ENCODE measurements around the gene SPAG16. TPM values are rescaled to one million over a fixed set of nuclear protein-coding genes. Genes with fewer than 3 reads are reported as not detected.
"Not testable (repeated sequence)": the region's sequence is repeated elsewhere in the genome, so short reads cannot be mapped to it uniquely, and the experiment has no call there.

Gene SPAG16
- total RNA-seq, 2 experiments from 2014 or later = 11.1 to 12.5 TPM

- H3K4me1 Mint-ChIP-seq (ENCODE audit: low read depth) = no peaks in the 10 kb centered on the region
- DNase-seq (no peak), ATAC-seq (no peak)
- ChIA-PET CTCF (no interaction called here), POLR2A (no interaction called here)
- no peaks in the 10 kb centered on the region for H3K27me3 Mint-ChIP-seq (ENCODE audit: low read depth)
- no peak overlapping the region for H3K4me3 Mint-ChIP-seq
- peaks cover 4% of the 10 kb centered on the region for H3K9me3 Mint-ChIP-seq (ENCODE audit: insufficient read depth)
- H3K36me3 Mint-ChIP-seq (ENCODE audit: low read depth) = no peaks in the 10 kb centered on the region
- H3K27ac Mint-ChIP-seq = no peak overlapping the region
Measured at GRCh38 chr2:213627054-213627710, 342.9 kb downstream of the SPAG16 start.

DNA sequence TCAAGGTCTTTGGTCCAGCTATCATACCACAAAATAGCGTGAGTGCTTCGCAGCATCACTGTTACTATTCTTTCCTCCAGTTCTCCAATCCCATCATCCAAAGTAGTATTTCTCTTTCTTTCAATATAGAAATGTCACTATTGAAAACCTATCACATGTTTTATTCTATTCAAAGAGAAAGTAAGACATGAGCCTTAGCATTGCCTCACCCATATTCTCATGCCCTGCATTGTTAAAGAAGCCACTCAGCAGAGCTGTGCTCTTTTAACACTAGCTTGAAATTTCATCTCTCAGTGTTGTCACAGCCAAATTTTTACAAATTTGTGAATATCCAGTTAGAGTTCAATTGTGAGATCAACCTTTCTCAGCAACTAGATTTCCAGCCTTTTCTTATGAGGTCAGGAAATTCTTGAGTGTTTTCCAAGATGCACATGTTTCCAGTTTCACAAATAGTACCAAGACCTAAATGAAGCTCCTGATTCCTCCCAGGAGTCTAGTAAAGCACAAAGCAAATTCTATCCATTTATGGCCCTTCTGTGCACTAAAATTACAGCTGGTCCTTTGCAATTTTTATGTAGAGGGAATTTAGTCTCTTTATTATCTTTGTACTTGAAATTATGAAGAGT, 343.7 kb downstream of the SPAG16 start:
- ChIA-PET CTCF (no interaction called here), POLR2A (no interaction called here)
- Mint-ChIP-seq H3K4me1 (ENCODE audit: low read depth) (no peaks in the 10 kb centered on the region), H3K27ac (no peak overlapping the region), H3K4me3 (no peak overlapping the region), H3K9me3 (ENCODE audit: insufficient read depth) (peaks cover 9% of the 10 kb centered on the region), H3K36me3 (ENCODE audit: low read depth) (no peaks in the 10 kb centered on the region), H3K27me3 (ENCODE audit: low read depth) (no peaks in the 10 kb centered on the region)
- ATAC-seq = no peak
- no peak for DNase-seq

GRCh38 chr2:213640738-213641425, 356.6 kb downstream of the SPAG16 start:
- no peak for DNase-seq
- Mint-ChIP-seq H3K27me3 (ENCODE audit: low read depth) (no peaks in the 10 kb centered on the region), H3K36me3 (ENCODE audit: low read depth) (no peaks in the 10 kb centered on the region), H3K9me3 (ENCODE audit: insufficient read depth) (no peaks in the 10 kb centered on the region), H3K27ac (no peak overlapping the region), H3K4me3 (no peak overlapping the region), H3K4me1 (ENCODE audit: low read depth) (no peaks in the 10 kb centered on the region)
- ATAC-seq = no peak
- ChIA-PET POLR2A (no interaction called here), CTCF (no interaction called here)

GRCh38 chr2:213644926-213645325, 360.7 kb downstream of the SPAG16 start:
- H3K36me3 Mint-ChIP-seq (ENCODE audit: low read depth) = no peaks in the 10 kb centered on the region
- DNase-seq = no peak
- POLR2A ChIA-PET = no interaction called here
- H3K4me1 Mint-ChIP-seq (ENCODE audit: low read depth) = no peaks in the 10 kb centered on the region
- H3K4me3 Mint-ChIP-seq = no peak overlapping the region
- H3K27ac Mint-ChIP-seq = no peak overlapping the region
- no peaks in the 10 kb centered on the region for H3K9me3 Mint-ChIP-seq (ENCODE audit: insufficient read depth)
- no peaks in the 10 kb centered on the region for H3K27me3 Mint-ChIP-seq (ENCODE audit: low read depth)
- CTCF ChIA-PET = no interaction called here
- ATAC-seq = no peak

- no peaks in the 10 kb centered on the region for H3K4me1 Mint-ChIP-seq (ENCODE audit: low read depth)
- no peak overlapping the region for H3K4me3 Mint-ChIP-seq
- POLR2A ChIA-PET = no interaction called here
- DNase-seq (no peak), ATAC-seq (no peak)
- CTCF ChIA-PET = no interaction called here
- H3K9me3 Mint-ChIP-seq (ENCODE audit: insufficient read depth) = no peaks in the 10 kb centered on the region
- H3K36me3 Mint-ChIP-seq (ENCODE audit: low read depth) = no peaks in the 10 kb centered on the region
- no peak overlapping the region for H3K27ac Mint-ChIP-seq
- no peaks in the 10 kb centered on the region for H3K27me3 Mint-ChIP-seq (ENCODE audit: low read depth)
Measured at GRCh38 chr2:213649176-213649575, 364.9 kb downstream of the SPAG16 start.

DNA sequence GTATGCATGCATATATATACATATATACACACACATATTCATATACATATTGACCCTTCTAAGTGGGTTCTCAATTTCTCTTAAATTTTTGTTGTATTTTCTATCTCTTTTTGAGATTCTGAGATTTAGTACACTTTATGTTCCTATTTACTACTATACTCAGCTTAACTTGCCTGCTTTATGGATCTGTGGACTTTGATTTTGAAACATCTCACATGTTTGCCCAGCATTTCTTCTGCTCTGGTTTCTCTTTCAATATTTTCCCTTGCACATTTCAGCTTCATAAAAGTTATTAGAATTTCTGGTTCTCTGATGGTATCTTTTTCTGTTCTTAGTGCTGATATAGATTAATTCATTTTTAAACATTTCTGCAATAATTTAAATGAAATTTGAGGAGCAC, 380.6 kb downstream of the SPAG16 start:
- ChIA-PET CTCF (no interaction called here), POLR2A (no interaction called here)
- Mint-ChIP-seq H3K36me3 (ENCODE audit: low read depth) (no peaks in the 10 kb centered on the region), H3K9me3 (ENCODE audit: insufficient read depth) (peaks cover 3% of the 10 kb centered on the region), H3K27ac (no peak overlapping the region), H3K27me3 (ENCODE audit: low read depth) (no peaks in the 10 kb centered on the region), H3K4me3 (no peak overlapping the region), H3K4me1 (ENCODE audit: low read depth) (no peaks in the 10 kb centered on the region)
- DNase-seq (no peak), ATAC-seq (no peak)

- H3K27me3 Mint-ChIP-seq (ENCODE audit: low read depth) = no peaks in the 10 kb centered on the region
- H3K27ac Mint-ChIP-seq = no peak overlapping the region
- CTCF ChIA-PET = no interaction called here
- H3K36me3 Mint-ChIP-seq (ENCODE audit: low read depth) = no peaks in the 10 kb centered on the region
- H3K4me3 Mint-ChIP-seq = no peak overlapping the region
- H3K4me1 Mint-ChIP-seq (ENCODE audit: low read depth) = no peaks in the 10 kb centered on the region
- peaks cover 8% of the 10 kb centered on the region for H3K9me3 Mint-ChIP-seq (ENCODE audit: insufficient read depth)
- POLR2A ChIA-PET = no interaction called here
- DNase-seq (no peak), ATAC-seq (no peak)
Measured at GRCh38 chr2:213669657-213670056, 385.4 kb downstream of the SPAG16 start.

DNA sequence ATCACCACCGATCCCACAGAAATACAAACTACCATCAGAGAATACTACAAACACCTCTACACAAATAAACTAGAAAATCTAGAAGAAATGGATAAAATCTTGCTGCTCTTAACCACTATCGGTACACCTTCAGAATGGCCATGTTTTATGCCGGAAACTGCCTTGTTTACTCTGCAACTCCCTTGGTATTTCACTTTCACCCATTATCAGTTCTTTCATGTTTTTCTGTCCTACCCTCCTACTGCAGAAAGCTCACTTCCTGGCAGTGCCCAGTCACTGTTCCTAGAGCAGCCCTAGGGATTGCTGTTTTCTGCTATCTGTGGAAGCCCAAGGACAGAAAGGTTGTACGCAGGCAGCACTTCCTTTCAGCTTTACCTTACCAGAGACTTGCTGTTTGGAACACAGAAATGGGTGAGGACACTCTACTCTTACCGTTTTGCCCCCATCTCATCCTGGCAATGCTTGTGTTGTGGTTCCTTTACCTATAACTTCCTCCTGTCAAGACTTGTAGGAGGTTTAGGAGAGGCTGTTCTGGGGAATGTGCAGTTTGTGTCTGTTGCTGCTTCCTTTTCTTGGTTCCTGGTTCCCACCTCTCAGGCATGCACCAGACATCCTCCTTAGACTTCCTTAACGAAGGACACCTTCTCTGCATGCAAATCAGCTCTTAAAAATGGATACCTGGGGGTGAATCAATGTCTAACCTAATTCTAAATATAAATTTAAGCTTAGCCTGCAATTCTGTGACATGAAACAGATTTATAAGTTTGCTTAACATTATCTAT, 394.4 kb downstream of the SPAG16 start:
- Mint-ChIP-seq H3K27me3 (ENCODE audit: low read depth) (no peaks in the 10 kb centered on the region), H3K9me3 (ENCODE audit: insufficient read depth) (no peaks in the 10 kb centered on the region), H3K36me3 (ENCODE audit: low read depth) (no peaks in the 10 kb centered on the region), H3K27ac (no peak overlapping the region), H3K4me3 (no peak overlapping the region), H3K4me1 (ENCODE audit: low read depth) (no peaks in the 10 kb centered on the region)
- POLR2A ChIA-PET = no interaction called here
- no peak for ATAC-seq
- CTCF ChIA-PET = no interaction called here
- DNase-seq = no peak

DNA sequence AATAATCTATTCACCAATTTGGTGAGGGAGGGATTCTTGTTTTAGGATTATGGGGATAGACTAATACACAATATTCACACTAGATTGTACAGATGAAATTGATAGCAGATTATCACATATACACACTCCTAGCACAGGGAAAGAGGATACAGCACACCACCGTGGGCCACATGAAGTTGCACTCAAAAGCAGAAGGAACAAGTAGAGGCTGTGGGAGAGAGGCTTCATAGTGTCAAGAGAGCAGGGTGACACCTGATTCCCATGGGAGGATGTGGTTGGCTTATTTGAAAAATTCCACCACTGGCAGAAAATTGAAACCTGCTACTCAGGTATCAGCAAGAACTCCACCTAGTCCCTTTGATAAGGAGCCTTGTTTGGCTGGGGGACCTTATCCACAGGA, 395.6 kb downstream of the SPAG16 start:
- no peak for ATAC-seq

DNA sequence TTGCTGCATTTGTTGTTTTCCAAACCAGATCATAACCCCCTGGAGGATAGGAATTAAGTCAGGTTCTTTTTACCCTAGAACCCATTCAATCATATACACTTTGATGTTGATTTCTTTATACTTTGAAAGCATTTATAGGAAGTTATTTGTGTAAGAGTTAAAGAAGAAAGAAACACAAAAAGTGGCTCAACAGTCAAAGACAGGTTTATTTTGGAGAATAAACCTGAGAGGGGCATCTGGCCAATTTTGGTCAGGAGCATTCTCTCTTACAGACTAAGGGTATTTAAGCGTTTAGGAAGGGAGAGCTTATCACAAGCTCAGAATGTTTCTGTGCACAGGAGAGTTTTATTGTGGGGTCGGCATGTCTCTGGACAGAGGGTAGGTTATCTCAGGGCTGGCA, 398.0 kb downstream of the SPAG16 start:
- no peaks in the 10 kb centered on the region for H3K4me1 Mint-ChIP-seq (ENCODE audit: low read depth)
- CTCF ChIA-PET = no interaction called here
- ATAC-seq (no peak), DNase-seq (no peak)
- H3K27me3 Mint-ChIP-seq (ENCODE audit: low read depth) = no peaks in the 10 kb centered on the region
- H3K9me3 Mint-ChIP-seq (ENCODE audit: insufficient read depth) = peaks cover 4% of the 10 kb centered on the region
- POLR2A ChIA-PET = no interaction called here
- no peak overlapping the region for H3K4me3 Mint-ChIP-seq
- no peak overlapping the region for H3K27ac Mint-ChIP-seq
- no peaks in the 10 kb centered on the region for H3K36me3 Mint-ChIP-seq (ENCODE audit: low read depth)

More for the DNA sequence above, 395.6 kb downstream of the SPAG16 start:
- Mint-ChIP-seq H3K36me3 (ENCODE audit: low read depth) (no peaks in the 10 kb centered on the region), H3K9me3 (ENCODE audit: insufficient read depth) (no peaks in the 10 kb centered on the region), H3K27ac (no peak overlapping the region), H3K27me3 (ENCODE audit: low read depth) (no peaks in the 10 kb centered on the region), H3K4me1 (ENCODE audit: low read depth) (no peaks in the 10 kb centered on the region), H3K4me3 (no peak overlapping the region)
- DNase-seq = no peak
- ChIA-PET POLR2A (no interaction called here), CTCF (no interaction called here)

GRCh38 chr2:213688133-213688532, 403.9 kb downstream of the SPAG16 start:
- Mint-ChIP-seq H3K9me3 (ENCODE audit: insufficient read depth) (peaks cover 4% of the 10 kb centered on the region), H3K4me1 (ENCODE audit: low read depth) (no peaks in the 10 kb centered on the region), H3K27ac (no peak overlapping the region), H3K36me3 (ENCODE audit: low read depth) (no peaks in the 10 kb centered on the region), H3K4me3 (no peak overlapping the region), H3K27me3 (ENCODE audit: low read depth) (no peaks in the 10 kb centered on the region)
- DNase-seq = no peak
- no peak for ATAC-seq
- ChIA-PET POLR2A (no interaction called here), CTCF (no interaction called here)

DNA sequence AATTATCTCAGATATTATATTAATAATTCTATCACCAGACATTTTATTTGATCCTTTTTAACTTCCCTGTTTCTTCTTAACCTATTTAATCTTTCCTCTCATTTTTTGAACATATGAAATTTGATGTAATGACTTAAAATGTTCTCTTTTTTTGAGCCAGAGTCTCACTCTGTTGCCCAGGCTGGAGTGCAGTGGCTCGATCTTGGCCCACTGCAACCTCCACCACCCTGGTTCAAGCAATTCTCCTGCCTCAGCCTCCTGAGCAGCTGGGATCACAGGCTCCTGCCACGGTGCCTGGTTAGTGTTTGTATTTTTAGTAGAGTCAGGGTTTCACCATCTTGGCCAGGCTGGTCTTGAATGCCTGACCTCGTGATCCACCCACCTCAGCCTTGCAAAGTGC, 404.6 kb downstream of the SPAG16 start:
- H3K9me3 Mint-ChIP-seq (ENCODE audit: insufficient read depth); H3K27ac Mint-ChIP-seq; DNase-seq; H3K27me3 Mint-ChIP-seq (ENCODE audit: low read depth); CTCF ChIA-PET; H3K4me3 Mint-ChIP-seq; POLR2A ChIA-PET; H3K4me1 Mint-ChIP-seq (ENCODE audit: low read depth); ATAC-seq; H3K36me3 Mint-ChIP-seq (ENCODE audit: low read depth): not testable (repeated sequence)
